ENCODE results near the gene SCCPDH.
"Not testable (repeated sequence)": the region's sequence is repeated elsewhere in the genome, so short reads cannot be mapped to it uniquely, and the experiment has no call there.

SCCPDH gene, protein sequence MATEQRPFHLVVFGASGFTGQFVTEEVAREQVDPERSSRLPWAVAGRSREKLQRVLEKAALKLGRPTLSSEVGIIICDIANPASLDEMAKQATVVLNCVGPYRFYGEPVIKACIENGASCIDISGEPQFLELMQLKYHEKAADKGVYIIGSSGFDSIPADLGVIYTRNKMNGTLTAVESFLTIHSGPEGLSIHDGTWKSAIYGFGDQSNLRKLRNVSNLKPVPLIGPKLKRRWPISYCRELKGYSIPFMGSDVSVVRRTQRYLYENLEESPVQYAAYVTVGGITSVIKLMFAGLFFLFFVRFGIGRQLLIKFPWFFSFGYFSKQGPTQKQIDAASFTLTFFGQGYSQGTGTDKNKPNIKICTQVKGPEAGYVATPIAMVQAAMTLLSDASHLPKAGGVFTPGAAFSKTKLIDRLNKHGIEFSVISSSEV

DNA sequence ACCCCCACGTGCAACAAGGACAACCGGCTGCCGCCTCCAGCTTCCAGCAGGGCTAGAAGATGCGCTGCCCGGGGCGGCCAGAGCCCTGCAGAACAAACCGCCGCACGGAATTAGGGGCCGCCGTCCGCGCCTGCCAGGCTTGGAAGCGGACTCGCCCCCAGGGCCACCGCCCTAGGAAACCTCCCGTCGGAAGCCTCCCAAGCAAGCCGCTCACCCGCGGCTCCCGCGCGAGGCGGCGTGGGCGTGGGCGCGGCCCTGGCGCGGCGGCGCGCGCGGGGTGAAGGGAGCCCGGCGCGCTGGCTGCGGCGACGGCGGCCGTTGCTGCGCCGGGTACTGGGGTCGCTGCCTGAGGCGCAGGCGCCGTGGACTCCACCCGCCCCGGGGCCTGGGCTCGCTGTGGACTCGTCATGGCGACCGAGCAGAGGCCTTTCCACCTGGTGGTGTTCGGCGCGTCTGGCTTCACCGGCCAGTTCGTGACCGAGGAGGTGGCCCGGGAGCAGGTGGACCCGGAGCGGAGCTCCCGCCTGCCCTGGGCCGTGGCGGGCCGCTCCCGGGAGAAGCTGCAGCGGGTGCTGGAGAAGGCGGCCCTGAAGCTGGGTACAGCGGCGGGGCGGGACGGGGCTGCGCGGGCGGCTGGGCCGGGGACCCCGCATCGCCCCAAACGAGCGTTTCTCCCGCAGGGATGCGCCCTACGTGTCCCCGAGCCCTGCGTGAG is at the start of gene SCCPDH:
TSS of gene SCCPDH (plus strand) at position 394 of the 715 bp plus-strand sequence. CDS start at position 408, 14 bp downstream.
- peak; percentile 51 for DNase-seq (ENCODE audit: low read depth)

DNA sequence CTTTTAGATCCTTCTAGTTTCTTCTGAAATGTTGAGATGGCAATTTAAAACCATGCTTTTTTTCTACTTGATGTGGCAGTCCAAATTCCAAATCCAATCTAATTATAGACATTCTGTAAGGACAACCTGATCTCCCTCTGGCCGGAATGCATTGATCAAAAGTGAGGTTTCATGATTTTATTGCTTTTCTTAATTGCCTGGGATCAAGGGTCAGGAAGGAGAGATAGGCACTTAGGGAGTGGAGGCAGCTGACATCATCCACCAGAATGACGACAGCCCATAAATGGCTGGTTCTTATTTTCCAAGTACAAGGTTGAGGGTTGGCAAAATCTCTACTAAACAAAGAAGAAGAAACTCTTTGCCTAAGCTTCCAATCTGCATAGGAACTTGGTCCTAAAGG is 46.4 kb upstream of the SCCPDH start:
- DNase-seq (ENCODE audit: low read depth), result no peak

DNA sequence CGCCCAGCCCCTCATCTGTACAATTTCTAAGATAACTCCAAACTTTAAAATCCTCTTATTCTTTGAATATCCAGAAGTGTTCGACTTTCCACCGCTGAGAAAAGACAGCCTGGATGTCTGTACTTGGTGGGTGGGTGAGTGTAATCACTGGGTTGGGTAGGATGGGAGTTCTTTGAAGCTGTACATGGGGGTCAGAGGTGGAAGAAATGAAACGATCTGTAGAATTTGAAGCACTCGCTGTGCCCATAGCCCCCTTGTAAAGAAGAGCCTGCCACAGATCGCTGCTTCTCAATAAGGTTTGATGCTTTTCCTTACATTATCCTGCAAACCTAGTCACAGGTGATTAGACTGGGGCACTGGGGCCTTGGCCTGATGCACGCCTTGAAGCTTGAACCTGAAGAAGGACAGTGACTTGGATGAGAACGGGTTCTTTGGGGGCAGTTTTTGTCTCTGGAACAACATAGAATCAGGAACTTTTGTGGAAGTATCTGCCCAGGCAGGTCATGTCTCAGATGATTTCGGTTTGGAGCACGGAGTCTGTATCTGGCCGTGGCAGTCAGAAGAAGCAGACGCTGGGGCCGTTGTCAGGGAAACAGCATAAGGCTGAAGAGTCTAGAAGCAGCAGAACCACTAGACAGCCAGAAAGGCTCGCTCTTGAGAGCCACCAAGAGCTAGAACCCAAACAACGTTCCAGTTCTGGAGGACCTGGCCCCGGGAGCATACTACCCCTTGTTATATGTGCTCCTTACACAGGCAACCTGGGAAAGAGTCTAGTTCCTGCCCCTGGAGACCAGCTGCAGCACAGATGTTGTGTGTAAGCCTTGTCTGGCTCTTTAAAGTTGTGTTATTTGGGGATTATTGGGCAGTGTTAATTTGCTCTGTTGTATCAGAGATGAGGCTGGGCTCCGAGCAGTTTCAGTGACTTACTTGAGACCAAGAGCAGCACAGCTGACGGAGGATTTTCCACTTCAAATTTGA is 45.1 kb upstream of the SCCPDH start:
- DNase-seq (ENCODE audit: low read depth), result no peak

DNA sequence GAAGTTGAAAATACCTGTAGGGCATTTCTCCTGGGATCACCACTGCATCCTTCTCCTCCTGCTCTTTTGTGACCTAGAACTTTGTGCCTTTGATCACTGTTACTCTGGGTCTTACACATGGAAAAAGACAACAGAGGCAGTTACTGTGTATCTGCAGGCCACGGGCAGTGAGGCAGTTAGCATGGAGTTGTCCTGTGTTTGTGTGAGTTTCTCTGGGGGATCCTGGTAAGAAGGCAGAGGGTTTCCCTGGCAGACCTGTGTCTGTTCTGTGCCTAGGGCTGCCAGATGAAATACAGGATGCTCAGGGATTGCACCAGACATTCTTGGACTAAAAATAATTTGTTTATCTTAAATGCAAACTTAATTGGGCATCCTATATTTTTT is 44.4 kb upstream of the SCCPDH start:
- no peak for DNase-seq (ENCODE audit: low read depth)

DNA sequence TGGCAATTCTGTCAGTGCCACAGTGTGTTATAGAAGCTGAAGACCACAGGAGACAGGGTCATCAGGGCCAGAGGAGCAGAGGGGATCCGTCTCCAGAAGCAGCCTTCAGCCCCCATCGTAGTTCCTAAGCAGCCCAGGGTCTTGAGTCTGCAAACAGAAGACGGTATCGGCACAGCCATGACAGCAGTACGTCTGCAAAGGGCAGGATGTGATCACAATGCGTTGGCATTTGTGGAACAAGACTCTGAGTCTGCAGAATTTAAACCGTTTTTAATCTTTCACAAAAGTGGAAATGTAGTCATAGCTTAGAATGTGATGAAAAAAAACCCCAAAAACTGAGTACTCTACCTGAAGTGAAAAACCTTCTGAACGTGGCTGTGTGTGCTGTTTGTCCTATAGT is 44.0 kb upstream of the SCCPDH start:
- no peak for DNase-seq (ENCODE audit: low read depth)

DNA sequence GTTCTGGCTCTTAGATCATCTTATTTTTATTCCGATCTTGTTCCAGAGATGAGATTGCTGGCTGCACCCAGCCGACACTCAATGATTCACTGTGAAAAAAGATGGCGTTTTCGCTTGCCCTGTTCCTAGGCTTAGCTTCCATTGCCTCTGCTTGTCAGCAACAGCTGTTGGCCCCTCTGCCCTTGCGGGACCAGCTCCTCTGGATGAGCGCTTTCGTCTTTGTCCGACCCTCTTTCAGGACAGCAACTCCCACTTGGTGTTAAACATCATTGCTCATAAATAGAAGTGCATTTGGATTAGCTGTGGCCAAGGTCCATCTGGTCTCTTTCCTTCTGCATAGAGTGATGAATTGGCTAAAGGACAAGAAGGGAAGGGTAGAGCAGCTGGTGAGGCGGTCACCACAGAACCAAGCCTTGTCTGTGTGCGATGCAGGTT is 43.5 kb upstream of the SCCPDH start:
- DNase-seq (ENCODE audit: low read depth), result no peak

DNA sequence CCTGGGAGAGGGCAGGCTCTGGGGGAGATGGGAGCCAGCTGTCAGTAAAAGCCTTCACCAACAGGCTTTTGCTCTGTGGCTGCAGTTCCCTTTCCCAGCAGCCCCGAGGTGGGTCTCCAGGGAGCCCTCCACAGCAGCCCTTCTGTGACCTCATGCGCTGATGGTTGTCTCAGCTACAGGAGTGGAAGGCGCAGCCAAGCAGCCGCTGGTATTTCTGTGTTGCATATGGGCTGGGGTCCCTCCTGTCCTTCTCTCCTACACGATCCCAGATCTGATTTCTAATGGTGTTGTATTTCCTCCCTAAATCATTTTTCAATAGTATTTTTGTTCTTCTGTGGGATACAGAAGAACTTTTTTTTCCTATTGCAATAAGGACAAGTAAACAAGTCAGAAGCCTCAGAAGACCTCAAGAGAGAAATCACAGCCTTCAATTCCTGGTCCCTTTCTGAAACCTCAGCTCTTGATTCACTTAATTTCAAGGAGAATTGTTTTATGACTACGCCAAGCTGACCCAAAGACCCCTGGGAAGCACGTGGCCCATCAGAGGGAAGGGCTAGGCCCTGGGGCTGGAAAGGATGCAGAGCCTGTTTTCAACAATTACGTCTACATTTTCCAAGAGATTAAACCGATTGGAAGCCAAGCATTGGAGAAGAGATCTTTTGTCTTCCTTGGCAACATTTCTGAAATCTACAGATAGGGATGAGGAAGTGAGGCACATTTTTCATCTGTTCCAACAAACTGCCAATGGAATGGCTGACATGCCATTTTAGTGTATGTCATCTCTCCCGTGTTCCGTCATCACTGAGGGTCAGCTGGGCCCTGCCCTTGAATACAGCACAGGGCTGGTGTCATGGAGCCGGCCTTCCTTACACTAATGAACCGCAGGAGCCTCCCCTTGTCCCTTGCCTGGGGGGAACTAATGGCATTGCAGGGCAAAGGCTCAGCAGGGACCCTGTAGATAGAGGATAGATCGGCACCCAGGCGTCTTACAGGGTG is 42.0 kb upstream of the SCCPDH start:
- DNase-seq (ENCODE audit: low read depth), result no peak

DNA sequence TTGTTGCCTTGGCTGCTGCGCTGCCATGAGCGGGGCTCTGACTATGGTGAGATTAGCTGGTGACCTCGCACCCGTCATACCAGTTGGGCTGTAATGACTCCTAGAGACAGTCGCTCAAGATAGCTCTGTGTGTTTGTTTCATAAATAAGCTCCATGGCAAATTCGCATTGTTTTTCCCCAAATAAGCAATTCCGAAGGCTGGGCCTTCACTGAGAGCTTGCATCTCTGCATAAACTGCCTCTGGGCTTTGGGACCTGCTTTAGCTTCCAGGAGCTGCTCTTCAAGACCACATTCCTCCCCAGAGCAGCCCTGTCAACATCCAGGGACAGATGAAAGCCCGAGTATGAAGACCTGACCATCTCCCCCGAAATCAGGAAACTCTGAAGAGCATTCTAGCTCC is 40.7 kb upstream of the SCCPDH start:
- no peak for DNase-seq (ENCODE audit: low read depth)

DNA sequence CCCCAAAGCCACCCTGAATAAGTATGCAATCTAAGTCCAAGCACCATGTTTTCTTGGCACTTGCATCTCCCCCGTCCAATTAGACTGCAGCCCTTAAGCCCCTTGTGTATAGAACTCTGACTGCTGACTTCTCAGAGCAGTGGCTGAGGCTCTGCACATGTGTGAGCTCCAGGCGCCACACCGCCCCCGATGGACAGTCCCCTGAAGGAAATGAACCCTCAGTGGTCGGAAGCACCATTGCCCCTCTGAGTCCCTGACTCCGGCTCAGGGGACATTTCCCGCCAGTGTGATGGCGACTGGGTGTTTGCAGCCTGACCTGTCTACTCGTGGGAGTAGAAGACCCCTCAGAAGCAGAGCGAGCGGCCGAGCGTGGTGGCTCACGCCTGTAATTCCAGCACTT is 37.2 kb upstream of the SCCPDH start:
- DNase-seq (ENCODE audit: low read depth), result no peak

DNA sequence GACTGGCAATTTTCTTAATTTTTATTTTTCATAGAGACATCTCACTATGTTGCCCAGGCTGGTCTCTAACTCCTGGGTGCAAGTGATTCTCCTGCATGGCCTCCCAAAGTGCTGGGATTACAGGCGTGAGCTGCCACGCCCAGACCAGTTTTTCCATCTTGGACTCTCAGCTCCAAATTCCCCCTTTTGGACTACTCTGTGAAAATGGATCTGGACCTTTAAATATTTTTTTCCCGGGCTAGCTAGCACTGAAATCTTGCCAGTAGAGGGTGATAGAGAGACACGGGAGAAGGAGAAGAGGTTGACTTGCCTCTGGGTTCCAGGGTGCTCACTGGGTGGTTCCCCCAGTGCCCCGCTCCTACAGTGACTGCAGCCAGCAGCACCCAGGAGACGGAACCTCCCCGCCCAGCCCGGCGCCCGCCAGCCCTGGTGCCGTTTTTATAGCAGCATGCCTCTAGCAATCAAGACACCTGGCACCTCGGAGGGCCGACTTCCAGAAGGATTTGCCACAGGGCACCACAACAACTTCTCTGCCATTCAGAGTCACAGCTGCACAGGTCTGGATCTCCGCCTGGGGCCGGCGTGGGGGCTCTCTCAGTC is 34.7 kb upstream of the SCCPDH start:
- peak; percentile 61 for DNase-seq (ENCODE audit: low read depth)

DNA sequence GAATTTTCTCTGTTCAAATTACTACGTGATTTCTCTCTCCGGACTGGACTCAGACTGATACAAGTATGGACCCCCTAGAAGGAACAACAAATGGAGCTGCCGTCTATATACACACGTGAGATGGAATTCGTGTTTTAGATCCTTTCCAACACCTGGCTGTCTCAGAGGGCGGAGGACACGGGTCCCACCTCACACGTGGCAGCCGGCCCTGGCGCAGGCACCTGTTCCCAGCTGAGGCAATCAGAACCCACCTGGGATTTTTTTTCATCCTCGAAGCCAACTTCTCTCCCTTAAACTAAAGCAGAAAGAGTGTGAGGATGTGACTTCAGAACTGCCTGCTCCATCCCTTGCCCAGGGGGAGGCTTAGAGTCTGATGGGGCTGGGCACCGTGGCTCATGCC is 34.1 kb upstream of the SCCPDH start:
- DNase-seq (ENCODE audit: low read depth), result no peak

DNA sequence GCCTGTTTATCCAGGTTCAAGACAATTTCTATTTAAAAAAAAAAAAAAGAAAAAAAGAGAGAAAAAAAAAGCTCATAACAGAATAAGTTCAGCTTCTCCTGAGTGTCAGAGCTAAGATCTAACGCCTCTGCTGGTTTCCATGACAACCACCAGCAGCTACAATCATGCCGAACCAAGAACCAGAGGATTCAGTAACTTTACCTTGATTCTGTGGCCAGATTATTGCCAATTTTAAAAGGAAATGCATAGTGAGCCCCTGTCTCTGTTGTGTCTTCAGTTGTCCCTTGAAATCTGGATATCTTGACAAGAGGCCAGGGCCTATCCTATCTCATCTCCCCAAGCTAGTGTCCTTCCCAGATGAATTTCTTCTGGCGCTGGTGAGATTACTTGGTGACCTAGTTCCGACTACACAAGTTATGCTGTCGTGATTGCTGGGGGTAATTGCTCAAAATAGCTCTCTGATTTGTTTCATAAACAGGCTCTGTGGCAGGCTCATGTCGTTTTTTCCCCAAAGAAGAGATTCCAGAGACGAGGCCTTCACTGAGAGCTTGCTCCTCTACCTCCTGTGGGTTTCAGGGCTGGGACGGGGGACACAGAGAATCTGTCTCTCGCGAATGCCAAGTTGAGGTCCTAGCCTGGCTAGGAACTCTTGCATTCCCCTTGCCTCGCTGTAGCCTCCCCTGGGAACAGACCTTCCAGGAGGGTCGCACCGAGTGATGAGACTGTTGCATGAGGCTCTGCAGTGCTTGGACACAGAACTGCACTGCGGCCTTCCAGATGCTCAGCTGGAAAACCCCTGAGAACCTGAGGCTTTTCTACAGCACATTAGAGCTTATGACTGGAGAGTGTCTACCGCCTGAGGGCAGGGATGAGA is 32.4 kb upstream of the SCCPDH start:
- no peak for DNase-seq (ENCODE audit: low read depth)

DNA sequence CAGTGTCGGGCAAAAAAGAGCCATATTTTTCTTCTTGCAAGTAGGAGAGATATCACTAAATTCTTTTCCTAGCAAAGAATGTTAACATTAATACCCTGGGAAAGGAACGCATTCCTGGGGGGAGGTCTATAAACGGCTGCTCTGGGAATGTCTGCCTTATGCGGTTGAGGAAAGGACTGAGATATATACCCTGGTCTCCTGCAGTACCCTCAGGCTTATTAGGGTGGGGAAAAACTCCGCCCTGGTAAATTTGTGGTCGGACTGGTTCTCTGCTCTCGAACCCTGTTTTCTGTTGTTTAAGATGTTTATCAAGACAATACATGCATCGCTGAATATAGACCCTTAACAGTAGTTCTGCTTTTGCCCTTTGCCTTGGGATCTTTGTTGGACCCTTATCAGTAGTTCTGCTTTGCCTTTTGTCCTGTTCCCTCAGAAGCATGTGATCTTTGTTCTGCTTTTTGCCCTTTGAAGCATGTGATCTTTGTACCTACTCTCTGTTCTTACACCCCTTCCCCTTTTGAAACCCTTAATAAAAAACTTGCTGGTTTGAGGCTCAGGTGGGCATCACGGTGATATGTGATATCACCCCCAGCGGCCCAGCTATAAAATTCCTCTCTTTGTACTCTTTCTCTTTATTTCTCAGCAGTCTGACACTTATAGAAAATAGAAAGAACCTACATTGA is 29.9 kb upstream of the SCCPDH start:
- DNase-seq (ENCODE audit: low read depth), result not testable (repeated sequence)

DNA sequence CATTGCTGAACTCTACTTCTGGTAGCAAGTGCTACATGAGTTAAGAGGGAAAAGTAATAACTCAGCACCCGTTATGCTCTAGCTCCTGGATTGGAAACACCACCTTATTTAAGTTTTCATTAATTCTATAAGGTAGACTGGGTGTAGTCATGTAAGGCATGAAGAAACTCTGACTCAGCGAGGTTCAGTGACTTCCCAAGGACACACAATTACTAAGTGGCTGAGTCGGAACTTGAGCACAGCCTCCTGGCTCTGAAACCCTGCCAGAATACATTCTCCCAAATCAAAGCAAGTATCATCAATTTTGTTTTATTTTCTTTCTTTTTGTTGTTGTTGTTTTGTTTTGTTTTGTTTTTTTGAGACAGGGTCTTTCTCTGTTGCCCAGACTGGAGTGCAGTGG is 29.1 kb upstream of the SCCPDH start:
- DNase-seq (ENCODE audit: low read depth), result no peak

DNA sequence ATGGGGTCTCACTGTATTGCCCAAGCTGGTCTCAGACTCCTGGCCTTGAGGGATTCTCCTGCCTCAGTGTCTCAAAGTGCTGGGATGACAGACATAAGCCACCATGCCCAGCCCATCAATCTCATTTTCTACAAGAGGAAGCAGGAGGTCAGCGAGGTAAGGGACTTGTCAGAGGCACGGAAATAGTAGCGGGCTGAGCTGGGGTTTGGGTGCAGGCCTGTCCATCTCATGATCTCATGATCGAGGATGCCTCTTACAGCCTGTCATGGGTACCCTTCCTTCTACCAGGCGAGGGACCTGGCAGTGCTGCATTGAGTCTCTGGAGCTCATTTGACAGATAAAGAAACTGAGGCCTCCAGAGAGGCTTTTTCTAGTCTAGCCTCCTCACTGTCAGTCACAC is 28.5 kb upstream of the SCCPDH start:
- no peak for DNase-seq (ENCODE audit: low read depth)

DNA sequence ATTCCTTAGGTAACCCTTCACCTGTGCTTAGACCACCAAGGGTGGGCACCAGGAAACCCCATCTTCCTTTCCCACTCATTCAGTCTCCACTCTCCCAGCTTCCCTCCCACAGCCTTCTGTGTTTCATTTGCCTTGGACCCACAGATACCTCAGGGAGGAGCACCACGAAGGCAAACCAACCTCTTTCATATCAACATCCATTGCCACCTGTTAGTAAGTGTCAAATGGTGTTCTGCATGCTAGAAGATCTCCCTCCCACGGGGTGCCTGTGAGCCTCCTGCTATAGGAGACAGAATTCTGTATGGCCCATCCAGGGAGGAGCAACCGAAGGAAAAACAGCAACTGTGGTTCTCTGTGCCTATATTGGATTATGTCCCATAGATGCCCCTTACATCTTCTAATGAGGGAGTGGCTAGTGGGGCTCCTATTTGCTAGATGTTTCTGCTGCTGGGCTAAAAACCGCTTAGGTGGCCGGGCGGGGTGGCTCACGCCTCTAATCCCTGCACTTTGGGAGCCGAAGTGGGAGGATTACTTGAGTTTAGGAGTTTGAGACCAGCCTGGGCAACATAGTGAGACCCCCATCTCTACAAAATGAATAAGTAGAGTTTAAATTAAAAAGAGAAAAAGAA is 25.6 kb upstream of the SCCPDH start:
- DNase-seq (ENCODE audit: low read depth), result no peak

DNA sequence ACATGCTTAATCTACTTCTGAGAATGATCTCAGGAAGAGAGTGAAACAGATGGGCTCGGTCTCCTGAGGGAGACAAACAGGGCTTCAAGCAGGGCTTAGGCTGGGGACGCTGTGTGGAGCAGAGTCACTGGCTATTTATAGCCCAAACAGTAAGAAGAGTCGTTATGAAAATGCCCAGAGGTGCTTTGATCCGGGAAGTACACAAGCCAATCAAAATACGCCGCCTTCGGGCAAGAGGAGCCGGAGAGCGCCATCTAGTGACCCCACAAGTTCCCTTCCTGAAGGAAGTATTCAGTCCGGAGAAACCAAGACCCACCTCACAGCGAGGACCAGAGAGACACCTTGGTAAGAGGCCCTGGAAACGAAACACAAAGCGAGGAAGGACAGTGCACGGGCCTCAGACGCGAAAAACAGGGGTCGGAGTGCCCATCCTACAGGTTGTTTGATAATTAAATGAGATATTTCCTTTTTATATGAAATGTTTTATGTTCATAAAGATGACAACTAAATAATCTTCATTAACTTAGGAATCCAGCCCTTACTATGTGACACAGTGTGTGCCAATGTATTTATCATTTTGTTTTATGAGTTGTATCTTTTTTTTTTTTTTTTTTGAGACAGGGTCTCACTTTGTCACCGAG is 25.0 kb upstream of the SCCPDH start:
- peak; percentile 87 for DNase-seq (ENCODE audit: low read depth)

DNA sequence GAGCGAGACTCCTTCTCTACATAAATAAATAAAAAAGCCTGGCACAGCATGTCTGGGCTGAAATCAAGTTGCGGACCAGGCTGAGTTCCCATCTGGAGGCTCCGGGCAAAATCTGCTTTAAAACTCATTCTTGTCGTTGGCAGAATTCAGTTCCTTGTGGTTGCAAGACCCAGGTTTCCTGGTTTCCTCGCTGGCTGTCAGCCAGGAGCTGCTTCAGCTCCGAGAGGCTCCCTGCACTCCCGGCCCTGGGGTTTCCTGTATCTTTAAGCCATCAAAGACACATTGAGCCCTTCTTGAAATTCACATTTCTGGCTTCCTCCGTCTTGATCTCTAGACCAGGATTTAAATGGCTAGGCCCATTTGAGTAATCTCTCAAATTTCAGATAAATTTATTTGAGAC is 20.6 kb upstream of the SCCPDH start:
- DNase-seq (ENCODE audit: low read depth), result no peak

Data from stromal cell of bone marrow (primary cell).